ENCODE measurements around the gene SLFN5.

Gene SLFN5

GRCh38 chr17:35213412-35213940, 29.4 kb upstream of the SLFN5 start:
- Histone ChIP-seq H3K4me2 (ENCODE audit: low read length) (no peak overlapping the region), H3K36me3 (ENCODE audit: control insufficient read depth, insufficient read depth, low read length) (no peaks in the 10 kb centered on the region), H2AFZ (no peak overlapping the region), H3K4me3 (ENCODE audit: low read depth, low read length) (no peak overlapping the region), H3K9me3 (ENCODE audit: control insufficient read depth, low read length) (no peaks in the 10 kb centered on the region), H3K9ac (no peak overlapping the region), H3K79me2 (no peaks in the 10 kb centered on the region), H3K4me1 (peaks cover 4% of the 10 kb centered on the region), H3K27me3 (ENCODE audit: control insufficient read depth, insufficient read depth, low read length) (no peaks in the 10 kb centered on the region), H3K27ac (no peak overlapping the region)
- TF ChIP-seq, protein P1, sequence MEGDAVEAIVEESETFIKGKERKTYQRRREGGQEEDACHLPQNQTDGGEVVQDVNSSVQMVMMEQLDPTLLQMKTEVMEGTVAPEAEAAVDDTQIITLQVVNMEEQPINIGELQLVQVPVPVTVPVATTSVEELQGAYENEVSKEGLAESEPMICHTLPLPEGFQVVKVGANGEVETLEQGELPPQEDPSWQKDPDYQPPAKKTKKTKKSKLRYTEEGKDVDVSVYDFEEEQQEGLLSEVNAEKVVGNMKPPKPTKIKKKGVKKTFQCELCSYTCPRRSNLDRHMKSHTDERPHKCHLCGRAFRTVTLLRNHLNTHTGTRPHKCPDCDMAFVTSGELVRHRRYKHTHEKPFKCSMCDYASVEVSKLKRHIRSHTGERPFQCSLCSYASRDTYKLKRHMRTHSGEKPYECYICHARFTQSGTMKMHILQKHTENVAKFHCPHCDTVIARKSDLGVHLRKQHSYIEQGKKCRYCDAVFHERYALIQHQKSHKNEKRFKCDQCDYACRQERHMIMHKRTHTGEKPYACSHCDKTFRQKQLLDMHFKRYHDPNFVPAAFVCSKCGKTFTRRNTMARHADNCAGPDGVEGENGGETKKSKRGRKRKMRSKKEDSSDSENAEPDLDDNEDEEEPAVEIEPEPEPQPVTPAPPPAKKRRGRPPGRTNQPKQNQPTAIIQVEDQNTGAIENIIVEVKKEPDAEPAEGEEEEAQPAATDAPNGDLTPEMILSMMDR (IDR thresholded peaks at IDR 0.05) = no peak

DNA sequence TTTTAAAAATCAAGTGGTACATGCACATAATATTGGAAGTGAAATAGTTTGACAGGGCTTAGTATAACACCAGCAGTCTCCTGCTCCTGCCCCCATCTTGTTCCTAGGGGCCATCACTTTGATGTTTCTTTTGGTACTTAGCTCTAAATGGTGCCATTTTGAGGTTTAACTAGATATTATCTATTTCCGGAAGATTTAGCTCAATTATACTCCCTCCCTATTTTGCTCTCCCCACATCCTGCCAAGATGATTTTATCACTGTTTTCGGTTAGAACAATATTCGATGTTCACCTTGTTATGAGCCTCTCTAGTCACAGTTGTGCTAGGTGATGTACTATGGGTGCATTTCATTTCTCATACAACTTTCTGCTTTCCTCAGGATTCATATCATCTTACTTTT, 28.7 kb upstream of the SLFN5 start:
- no peaks in the 10 kb centered on the region for H3K36me3 ChIP-seq (ENCODE audit: control insufficient read depth, insufficient read depth, low read length)
- peak overlapping the region; percentile 4 for H3K27ac ChIP-seq
- TF ChIP-seq, protein P1 (IDR thresholded peaks at IDR 0.05) = no peak
- peaks cover 4% of the 10 kb centered on the region for H3K4me1 ChIP-seq
- no peaks in the 10 kb centered on the region for H3K79me2 ChIP-seq
- no peak overlapping the region for H2AFZ ChIP-seq
- H3K4me2 ChIP-seq (ENCODE audit: low read length) = no peak overlapping the region
- no peak overlapping the region for H3K4me3 ChIP-seq (ENCODE audit: low read depth, low read length)
- no peaks in the 10 kb centered on the region for H3K27me3 ChIP-seq (ENCODE audit: control insufficient read depth, insufficient read depth, low read length)
- no peaks in the 10 kb centered on the region for H3K9me3 ChIP-seq (ENCODE audit: control insufficient read depth, low read length)
- H3K9ac ChIP-seq = no peak overlapping the region

DNA sequence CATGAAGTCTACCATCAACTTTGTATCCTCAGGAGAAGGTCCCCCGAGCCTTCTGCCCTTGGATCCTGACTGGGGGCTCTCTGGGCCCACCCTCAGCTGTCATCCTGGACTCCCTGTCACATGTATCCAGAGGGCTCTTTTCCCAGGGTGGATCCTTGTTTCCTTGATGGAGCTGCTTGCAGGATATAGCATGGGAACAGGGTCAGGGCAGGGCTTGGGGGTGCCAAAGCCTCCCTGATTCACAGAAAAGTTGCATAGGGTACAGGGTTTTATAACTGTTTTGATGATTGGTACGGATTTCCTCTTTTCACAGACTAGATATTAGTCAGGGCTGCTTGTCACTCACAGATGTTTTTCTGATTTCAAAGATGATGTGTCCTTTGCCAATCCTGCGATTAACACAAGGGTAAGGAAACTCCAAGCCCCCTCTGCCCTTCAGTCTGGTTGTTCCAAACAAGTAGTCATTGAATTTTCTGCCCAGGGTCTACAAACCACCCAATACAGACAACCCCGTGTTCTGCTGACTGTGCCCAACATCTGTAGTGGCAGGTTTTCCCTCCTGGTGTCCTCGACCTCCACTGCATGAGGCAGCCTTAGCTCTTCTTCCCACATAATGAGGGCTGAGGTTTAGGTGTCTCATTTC, 28.1 kb upstream of the SLFN5 start:
- Histone ChIP-seq H3K4me3 (ENCODE audit: low read depth, low read length) (no peak overlapping the region), H3K9me3 (ENCODE audit: control insufficient read depth, low read length) (no peaks in the 10 kb centered on the region), H3K79me2 (no peaks in the 10 kb centered on the region), H3K4me2 (ENCODE audit: low read length) (no peak overlapping the region), H3K36me3 (ENCODE audit: control insufficient read depth, insufficient read depth, low read length) (no peaks in the 10 kb centered on the region), H3K4me1 (peaks cover 4% of the 10 kb centered on the region), H3K27ac (peak overlapping the region; percentile 4), H3K27me3 (ENCODE audit: control insufficient read depth, insufficient read depth, low read length) (no peaks in the 10 kb centered on the region), H3K9ac (no peak overlapping the region), H2AFZ (no peak overlapping the region)
- TF ChIP-seq, protein P1 (IDR thresholded peaks at IDR 0.05) = no peak

- no peaks in the 10 kb centered on the region for H3K27me3 ChIP-seq (ENCODE audit: control insufficient read depth, insufficient read depth, low read length)
- H3K4me1 ChIP-seq = peaks cover 4% of the 10 kb centered on the region
- H3K27ac ChIP-seq = no peak overlapping the region
- H3K9ac ChIP-seq = no peak overlapping the region
- no peaks in the 10 kb centered on the region for H3K79me2 ChIP-seq
- TF ChIP-seq, protein P1 (IDR thresholded peaks at IDR 0.05) = no peak
- no peaks in the 10 kb centered on the region for H3K9me3 ChIP-seq (ENCODE audit: control insufficient read depth, low read length)
- no peaks in the 10 kb centered on the region for H3K36me3 ChIP-seq (ENCODE audit: control insufficient read depth, insufficient read depth, low read length)
- H2AFZ ChIP-seq = no peak overlapping the region
- H3K4me2 ChIP-seq (ENCODE audit: low read length) = no peak overlapping the region
- H3K4me3 ChIP-seq (ENCODE audit: low read depth, low read length) = no peak overlapping the region
Measured at GRCh38 chr17:35217107-35217506, 25.8 kb upstream of the SLFN5 start.

DNA sequence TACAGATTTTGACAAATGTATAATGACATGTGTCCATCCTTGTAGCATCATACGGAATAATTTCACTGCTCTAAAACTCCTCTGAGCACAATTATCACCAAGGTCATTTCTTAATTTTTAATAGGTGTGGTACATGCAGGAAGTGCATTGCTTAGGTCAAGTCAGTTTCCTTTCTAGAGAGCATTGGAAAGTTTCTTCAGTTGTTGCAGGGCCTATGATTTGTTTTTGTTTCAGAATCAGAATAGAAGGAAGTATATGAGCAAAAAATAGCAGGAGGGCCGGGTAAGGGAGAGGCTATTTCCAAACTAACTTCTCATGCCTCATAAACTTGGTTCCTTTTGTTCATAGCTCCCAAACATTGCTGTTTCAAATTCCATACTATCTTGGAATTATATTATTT, 24.0 kb upstream of the SLFN5 start:
- Histone ChIP-seq H3K27me3 (ENCODE audit: control insufficient read depth, insufficient read depth, low read length) (no peaks in the 10 kb centered on the region), H2AFZ (no peak overlapping the region), H3K4me1 (peaks cover 4% of the 10 kb centered on the region), H3K9me3 (ENCODE audit: control insufficient read depth, low read length) (no peaks in the 10 kb centered on the region), H3K27ac (no peak overlapping the region), H3K79me2 (no peaks in the 10 kb centered on the region), H3K4me3 (ENCODE audit: low read depth, low read length) (no peak overlapping the region), H3K9ac (no peak overlapping the region), H3K4me2 (ENCODE audit: low read length) (no peak overlapping the region), H3K36me3 (ENCODE audit: control insufficient read depth, insufficient read depth, low read length) (no peaks in the 10 kb centered on the region)
- TF ChIP-seq, protein P1 (IDR thresholded peaks at IDR 0.05) = no peak

Data from parathyroid adenoma (tissue), 2 donors.